Measurements from ENCODE around the gene ANKRD63.
A peak's percentile ranks its signal among the peaks of the same experiment; 100 is the strongest.

ANKRD63 gene

DNA sequence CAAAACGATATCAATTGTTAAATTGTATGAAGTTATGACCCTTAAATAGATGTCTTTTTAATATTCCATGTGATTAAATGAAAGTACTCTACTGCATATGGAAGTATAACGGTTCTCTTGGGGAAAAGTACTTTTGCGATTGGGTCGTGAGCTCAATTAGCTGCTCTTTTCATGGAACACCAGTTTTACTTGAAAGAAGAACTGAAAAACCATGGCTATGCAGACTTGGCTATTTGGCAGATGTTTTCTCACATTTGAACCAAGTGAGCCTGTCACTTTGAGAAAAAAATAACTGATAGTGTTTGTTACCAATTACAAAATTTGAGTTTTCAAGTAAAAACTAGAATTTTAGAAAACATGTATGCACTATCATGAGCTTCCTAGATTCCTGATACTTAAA, 34.7 kb upstream of the ANKRD63 start:
- Histone ChIP-seq H2AFZ (ENCODE audit: low read depth, low read length) (no peak overlapping the region), H3K79me1 (replicated peaks; ENCODE audit: low read length, poor library complexity, severe bottlenecking) (no peaks in the 10 kb centered on the region)

DNA sequence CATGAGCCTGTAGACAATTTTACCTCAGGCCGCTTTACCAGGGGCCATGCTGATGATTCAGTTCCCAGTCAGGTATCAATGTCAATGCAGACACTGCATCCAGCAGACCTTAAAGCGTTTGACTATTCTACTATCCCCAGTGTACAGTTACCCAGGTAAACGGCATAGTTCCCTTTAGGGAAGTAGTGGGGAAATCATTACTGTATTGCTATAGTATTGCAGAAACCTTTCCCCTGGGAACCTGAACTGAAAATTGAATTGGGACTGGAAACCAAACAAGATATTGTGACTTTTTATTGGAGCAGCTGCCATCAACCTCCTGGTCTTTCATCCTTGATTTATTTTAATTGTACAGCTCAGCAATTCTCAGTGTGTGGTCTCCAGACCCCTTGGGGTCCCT, 34.1 kb upstream of the ANKRD63 start:
- Histone ChIP-seq H2BK120ac (ENCODE audit: low read depth, low read length) (no peak overlapping the region), H2AK5ac (ENCODE audit: low read length, severe bottlenecking) (no peak overlapping the region), H3K79me1 (replicated peaks; ENCODE audit: low read length, poor library complexity, severe bottlenecking) (no peaks in the 10 kb centered on the region), H2BK12ac (ENCODE audit: low read length in 2 of 2) (no peak overlapping the region), H2BK5ac (ENCODE audit: low read depth, low read length, poor library complexity, severe bottlenecking) (no peak overlapping the region), H4K8ac (ENCODE audit: low read length) (no peak overlapping the region), H3K9ac (ENCODE audit: low read length) (no peak overlapping the region), H3K14ac (ENCODE audit: low read length in 2 of 2) (no peak overlapping the region), H4K91ac (ENCODE audit: low read length) (no peak overlapping the region), H3K36me3 (ENCODE audit: control insufficient read depth in 1 of 2, insufficient read depth in 2 of 2, low read depth in 1 of 2, low read length in 2 of 2) (no peaks in the 10 kb centered on the region), H3K23ac (ENCODE audit: low read length in 2 of 2) (no peak overlapping the region), H2AFZ (ENCODE audit: low read depth, low read length) (no peak overlapping the region), H3K18ac (ENCODE audit: low read depth in 1 of 2, low read length in 2 of 2) (no peak overlapping the region), H3K9me3 (ENCODE audit: control insufficient read depth, low read length) (no peaks in the 10 kb centered on the region), H3K4me1 (ENCODE audit: control insufficient read depth, insufficient read depth, low read depth, low read length) (peaks cover 3% of the 10 kb centered on the region), H3K4me2 (ENCODE audit: low read length, poor library complexity, severe bottlenecking) (no peak overlapping the region), H3K4me3 (ENCODE audit: insufficient read depth in 1 of 2, low read depth in 1 of 2, low read length in 2 of 2) (no peak overlapping the region), H3K27ac (ENCODE audit: low read length, poor library complexity, severe bottlenecking) (no peak overlapping the region), H2BK15ac (ENCODE audit: low read depth, poor library complexity, severe bottlenecking) (no peak overlapping the region), H3K4ac (ENCODE audit: low read depth in 1 of 2, low read length in 2 of 2) (no peak overlapping the region), H3K27me3 (ENCODE audit: control insufficient read depth in 1 of 2, insufficient read depth in 1 of 2, low read length in 2 of 2) (peaks cover 14 to 39% of the 10 kb centered on the region in 2 experiments)
- no peak for DNase-seq
- 90% methylated on average over 1 of the region's 3 CpGs for WGBS

More for the DNA sequence above, 34.7 kb upstream of the ANKRD63 start:
- Histone ChIP-seq H3K27me3 (ENCODE audit: control insufficient read depth in 1 of 2, insufficient read depth in 1 of 2, low read length in 2 of 2) (peaks cover 7 to 33% of the 10 kb centered on the region in 2 experiments), H3K36me3 (ENCODE audit: control insufficient read depth in 1 of 2, insufficient read depth in 2 of 2, low read depth in 1 of 2, low read length in 2 of 2) (no peaks in the 10 kb centered on the region), H3K23ac (ENCODE audit: low read length in 2 of 2) (no peak overlapping the region), H2BK5ac (ENCODE audit: low read depth, low read length, poor library complexity, severe bottlenecking) (no peak overlapping the region), H4K8ac (ENCODE audit: low read length) (no peak overlapping the region), H3K9me3 (ENCODE audit: control insufficient read depth, low read length) (no peaks in the 10 kb centered on the region), H2AK5ac (ENCODE audit: low read length, severe bottlenecking) (no peak overlapping the region), H4K91ac (ENCODE audit: low read length) (no peak overlapping the region), H2BK12ac (ENCODE audit: low read length in 2 of 2) (no peak overlapping the region), H3K4me2 (ENCODE audit: low read length, poor library complexity, severe bottlenecking) (no peak overlapping the region), H3K9ac (ENCODE audit: low read length) (no peak overlapping the region), H3K4me3 (ENCODE audit: insufficient read depth in 1 of 2, low read depth in 1 of 2, low read length in 2 of 2) (no peak overlapping the region), H3K18ac (ENCODE audit: low read depth in 1 of 2, low read length in 2 of 2) (no peak overlapping the region), H2BK120ac (ENCODE audit: low read depth, low read length) (no peak overlapping the region), H3K27ac (ENCODE audit: low read length, poor library complexity, severe bottlenecking) (no peak overlapping the region), H2BK15ac (ENCODE audit: low read depth, poor library complexity, severe bottlenecking) (no peak overlapping the region), H3K4me1 (ENCODE audit: control insufficient read depth, insufficient read depth, low read depth, low read length) (peaks cover 10% of the 10 kb centered on the region), H3K4ac (ENCODE audit: low read depth in 1 of 2, low read length in 2 of 2) (no peak overlapping the region), H3K14ac (ENCODE audit: low read length in 2 of 2) (no peak overlapping the region)
- 68% methylated on average over 3 of the region's 4 CpGs for WGBS
- DNase-seq, result no peak

GRCh38 chr15:40314723-40315276, 31.9 kb upstream of the ANKRD63 start:
- Histone ChIP-seq H3K9ac (ENCODE audit: low read length) (no peak overlapping the region), H3K4me1 (ENCODE audit: control insufficient read depth, insufficient read depth, low read depth, low read length) (peaks cover 6% of the 10 kb centered on the region), H2BK5ac (ENCODE audit: low read depth, low read length, poor library complexity, severe bottlenecking) (no peak overlapping the region), H3K27ac (ENCODE audit: low read length, poor library complexity, severe bottlenecking) (no peak overlapping the region), H2AFZ (ENCODE audit: low read depth, low read length) (no peak overlapping the region), H2BK120ac (ENCODE audit: low read depth, low read length) (no peak overlapping the region), H2BK15ac (ENCODE audit: low read depth, poor library complexity, severe bottlenecking) (no peak overlapping the region), H3K4me3 (ENCODE audit: insufficient read depth in 1 of 2, low read depth in 1 of 2, low read length in 2 of 2) (no peak overlapping the region), H2AK5ac (ENCODE audit: low read length, severe bottlenecking) (no peak overlapping the region), H3K4ac (ENCODE audit: low read depth in 1 of 2, low read length in 2 of 2) (no peak overlapping the region), H3K14ac (ENCODE audit: low read length in 2 of 2) (no peak overlapping the region), H3K79me1 (replicated peaks; ENCODE audit: low read length, poor library complexity, severe bottlenecking) (no peaks in the 10 kb centered on the region), H3K36me3 (ENCODE audit: control insufficient read depth in 1 of 2, insufficient read depth in 2 of 2, low read depth in 1 of 2, low read length in 2 of 2) (no peaks in the 10 kb centered on the region), H2BK12ac (ENCODE audit: low read length in 2 of 2) (no peak overlapping the region), H3K4me2 (ENCODE audit: low read length, poor library complexity, severe bottlenecking) (no peak overlapping the region), H3K18ac (ENCODE audit: low read depth in 1 of 2, low read length in 2 of 2) (no peak overlapping the region), H3K9me3 (ENCODE audit: control insufficient read depth, low read length) (no peaks in the 10 kb centered on the region), H4K91ac (ENCODE audit: low read length) (no peak overlapping the region), H3K27me3 (ENCODE audit: control insufficient read depth in 1 of 2, insufficient read depth in 1 of 2, low read length in 2 of 2) (peaks cover 32 to 57% of the 10 kb centered on the region in 2 experiments), H3K23ac (ENCODE audit: low read length in 2 of 2) (no peak overlapping the region), H4K8ac (ENCODE audit: low read length) (no peak overlapping the region)
- 67% methylated on average over 3 of the region's 4 CpGs for WGBS
- DNase-seq, result no peak

DNA sequence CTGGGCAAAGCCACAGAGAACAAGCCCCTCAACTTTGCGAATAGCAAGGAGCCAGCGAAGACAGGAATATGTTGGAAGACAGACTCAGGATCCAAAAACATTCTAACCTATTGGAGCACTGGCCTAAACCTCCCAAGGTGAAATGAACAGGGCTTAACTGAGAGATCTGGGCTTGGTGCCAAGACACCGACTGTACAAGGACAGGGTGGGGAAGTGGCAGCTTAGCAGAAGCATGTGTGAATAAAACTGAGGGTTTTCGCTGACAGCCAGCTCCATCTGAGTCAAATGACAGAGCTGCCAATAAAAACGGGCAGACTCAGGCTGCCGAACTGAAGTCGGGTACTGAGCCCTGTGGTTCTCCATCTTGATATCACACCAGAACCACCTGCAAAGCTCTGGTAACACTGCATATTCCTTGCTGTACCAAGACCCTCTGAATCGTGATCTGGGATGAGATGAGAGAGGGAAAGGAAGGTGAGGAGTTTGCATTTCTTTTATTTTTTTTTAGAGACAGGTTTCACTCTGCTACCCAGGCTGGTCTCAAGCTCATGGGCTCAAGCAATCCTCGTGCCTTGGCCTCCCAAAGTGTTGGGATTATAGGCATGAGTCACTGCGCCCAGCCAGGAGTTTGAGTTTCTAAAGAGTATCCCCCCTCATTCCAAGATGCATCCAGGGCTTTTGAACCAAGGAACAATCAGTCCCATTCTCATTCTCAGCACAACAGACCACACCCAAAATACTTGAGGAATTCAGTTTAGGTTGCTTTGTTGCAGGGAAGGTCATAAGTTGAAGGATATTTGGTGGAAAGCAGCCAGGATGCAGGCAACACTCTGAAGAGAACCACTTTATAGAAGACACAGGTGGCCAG, 30.9 kb upstream of the ANKRD63 start:
- DNase-seq, result no peak
- Histone ChIP-seq H2BK5ac (ENCODE audit: low read depth, low read length, poor library complexity, severe bottlenecking) (no peak overlapping the region), H3K27ac (ENCODE audit: low read length, poor library complexity, severe bottlenecking) (no peak overlapping the region), H3K4ac (ENCODE audit: low read depth in 1 of 2, low read length in 2 of 2) (no peak overlapping the region), H3K27me3 (ENCODE audit: control insufficient read depth in 1 of 2, insufficient read depth in 1 of 2, low read length in 2 of 2) (peaks cover 42 to 57% of the 10 kb centered on the region in 2 experiments), H3K9me3 (ENCODE audit: control insufficient read depth, low read length) (no peaks in the 10 kb centered on the region), H2AFZ (ENCODE audit: low read depth, low read length) (no peak overlapping the region), H3K14ac (ENCODE audit: low read length in 2 of 2) (no peak overlapping the region), H3K9ac (ENCODE audit: low read length) (no peak overlapping the region), H3K23ac (ENCODE audit: low read length in 2 of 2) (no peak overlapping the region), H2BK12ac (ENCODE audit: low read length in 2 of 2) (peak overlapping the region in 1 of 2 experiments; percentile 11), H4K91ac (ENCODE audit: low read length) (no peak overlapping the region), H2BK15ac (ENCODE audit: low read depth, poor library complexity, severe bottlenecking) (no peak overlapping the region), H2BK120ac (ENCODE audit: low read depth, low read length) (no peak overlapping the region), H3K79me1 (replicated peaks; ENCODE audit: low read length, poor library complexity, severe bottlenecking) (no peaks in the 10 kb centered on the region), H3K4me3 (ENCODE audit: insufficient read depth in 1 of 2, low read depth in 1 of 2, low read length in 2 of 2) (no peak overlapping the region), H4K8ac (ENCODE audit: low read length) (no peak overlapping the region), H3K4me1 (ENCODE audit: control insufficient read depth, insufficient read depth, low read depth, low read length) (peaks cover 9% of the 10 kb centered on the region), H2AK5ac (ENCODE audit: low read length, severe bottlenecking) (no peak overlapping the region), H3K36me3 (ENCODE audit: control insufficient read depth in 1 of 2, insufficient read depth in 2 of 2, low read depth in 1 of 2, low read length in 2 of 2) (no peaks in the 10 kb centered on the region), H3K4me2 (ENCODE audit: low read length, poor library complexity, severe bottlenecking) (no peak overlapping the region), H3K18ac (ENCODE audit: low read depth in 1 of 2, low read length in 2 of 2) (no peak overlapping the region)
- WGBS, result 70% methylated on average over 10 of the region's 10 CpGs

All from mesenchymal stem cell (in vitro differentiated cells and primary cell).